Hepatocyte (in vitro differentiated cells): Measurements from ENCODE around the gene IGFBPL1. TPM values are rescaled to one million over a fixed set of nuclear protein-coding genes. Genes with fewer than 3 reads are reported as not detected.

ENCODE experiments used
- DNase-seq: peaks from one replicate; pipeline ENCODE4 v3.0.0-alpha.2; 2016; ENCODE audit warnings: low spot score
- H2AFZ ChIP-seq: fragments of 200-600 bp; sonication (generic); 2 replicates; pipeline ENCODE4 v1.6.0; 2016; ENCODE audit warnings: antibody characterized with exemption, mild to moderate bottlenecking
- H3K27ac ChIP-seq: fragments of 200-600 bp; sonication (generic); 2 replicates; pipeline ENCODE4 v1.5.1; 2016; ENCODE audit warnings: mild to moderate bottlenecking
- H3K27me3 ChIP-seq: fragments of 200-600 bp; sonication (generic); 2 replicates; pipeline ENCODE4 v1.6.1; 2016
- H3K36me3 ChIP-seq: fragments of 200-600 bp; sonication (generic); replicated peaks from 2 replicates; pipeline ENCODE4 v1.5.1; 2016; ENCODE audit warnings: low read depth; ENCODE audit not compliant: insufficient read depth
- H3K4me1 ChIP-seq: fragments of 200-600 bp; sonication (generic); 2 replicates; pipeline ENCODE4 v1.5.1; 2016; ENCODE audit warnings: mild to moderate bottlenecking, moderate library complexity; ENCODE audit not compliant: insufficient read depth
- H3K4me2 ChIP-seq: fragments of 200-600 bp; sonication (generic); 2 replicates; pipeline ENCODE4 v1.6.0; 2016
- H3K4me3 ChIP-seq: fragments of 200-600 bp; sonication (generic); 2 replicates; pipeline ENCODE4 v1.5.1; 2016; ENCODE audit warnings: mild to moderate bottlenecking
- H3K79me2 ChIP-seq: fragments of 200-600 bp; sonication (generic); 2 replicates; pipeline ENCODE4 v1.6.0; 2017; ENCODE audit warnings: mild to moderate bottlenecking
- H3K9me2 ChIP-seq: fragments of 200-600 bp; sonication (generic); replicated peaks from 2 replicates; pipeline ENCODE4 v1.6.0; 2017; ENCODE audit warnings: mild to moderate bottlenecking; ENCODE audit not compliant: insufficient read depth
- H3K9me3 ChIP-seq: fragments of 200-600 bp; sonication (generic); 2 replicates; pipeline ENCODE4 v1.5.1; 2016; ENCODE audit warnings: low read depth, mild to moderate bottlenecking
- H4K20me1 ChIP-seq: fragments of 200-600 bp; sonication (generic); 2 replicates; pipeline ENCODE4 v1.6.0; 2016; ENCODE audit warnings: mild to moderate bottlenecking; ENCODE audit not compliant: insufficient read depth, poor library complexity, severe bottlenecking
- EZH2 ChIP-seq: fragments of 200-600 bp; sonication (generic); IDR thresholded peaks from 2 replicates; pipeline ENCODE4 v1.6.1; 2016; ENCODE audit warnings: antibody characterized with exemption, mild to moderate bottlenecking, borderline replicate concordance
- EZH2phosphoT487 ChIP-seq: fragments of 200-600 bp; sonication (generic); IDR thresholded peaks from one replicate; pipeline ENCODE4 v1.6.1; 2018; ENCODE audit warnings: antibody characterized with exemption, mild to moderate bottlenecking, low read depth, moderate library complexity; ENCODE audit not compliant: unreplicated experiment, severe bottlenecking
- WGBS: methylation state at CpG from one replicate; pipeline ENCODE4 v1.1.6; 2016; ENCODE audit warnings: low lambda C conversion rate; ENCODE audit errors: missing lambda C conversion rate; 5-methylcytosine and 5-hydroxymethylcytosine counted together
- polyA plus RNA-seq: library from polyadenylated mRNA; unstranded; fragments of >200 nt; fragmentation: Nextera tagmentation; extraction: Ambion mirVana; gene quantifications from 2 replicates; pipeline ENCODE4 v1.2.1, GENCODE V29; 2016
- total RNA-seq: library from RNA; depleted of rRNA; stranded (reverse); fragments of >200 nt; gene quantifications from 2 replicates; pipeline ENCODE4 v1.2.3, GENCODE V29; 2014
- TF ChIP-seq, protein P1 (sequence below): fragments of 200-600 bp; sonication (generic); IDR thresholded peaks from 2 replicates; pipeline ENCODE4 v1.5.1; 2016; ENCODE audit warnings: antibody characterized with exemption, mild to moderate bottlenecking; ENCODE audit not compliant: poor library complexity

Gene IGFBPL1
- total and polyA plus RNA-seq, 2 experiments from 2014 or later = 2.5 to 9.8 TPM

DNA sequence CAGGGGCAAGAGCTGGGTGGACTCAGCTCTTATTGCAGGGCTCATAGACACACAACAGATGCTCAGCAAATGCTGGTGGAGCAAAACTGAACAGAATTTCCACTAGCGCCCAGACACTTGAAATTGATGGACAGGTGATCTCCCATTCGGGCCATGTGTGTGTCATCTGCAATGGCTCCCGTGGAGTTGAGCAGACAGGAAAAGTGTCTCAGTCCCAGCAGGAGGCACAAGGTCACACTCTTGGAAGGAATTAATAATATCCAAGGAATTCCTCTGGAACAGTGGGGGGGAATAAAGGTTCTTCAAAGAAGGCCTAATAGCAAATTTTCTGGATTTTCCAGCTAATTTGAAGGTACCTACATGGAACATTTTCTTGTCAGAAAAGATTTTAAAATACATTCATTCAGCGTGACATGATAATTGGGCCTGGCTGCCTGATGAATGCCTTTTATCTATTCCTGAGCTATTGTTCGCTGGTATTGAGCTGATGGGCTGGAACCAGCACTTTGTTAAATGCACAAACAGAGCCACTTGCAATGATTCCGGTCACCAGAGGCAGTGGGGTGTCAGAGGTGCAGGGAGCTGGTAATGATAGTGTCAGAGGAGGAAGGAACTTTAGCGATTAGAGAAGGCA, 63.3 kb downstream of the IGFBPL1 start:
- H3K27ac ChIP-seq = no peak overlapping the region
- DNase-seq = no peak
- H3K36me3 ChIP-seq = no peaks in the 10 kb centered on the region
- no peaks in the 10 kb centered on the region for H3K9me3 ChIP-seq
- no peaks in the 10 kb centered on the region for H4K20me1 ChIP-seq
- no peaks in the 10 kb centered on the region for H3K27me3 ChIP-seq
- no peak overlapping the region for H3K4me3 ChIP-seq
- peaks cover 5% of the 10 kb centered on the region for H3K4me1 ChIP-seq
- no peaks in the 10 kb centered on the region for H3K79me2 ChIP-seq
- 80% methylated on average over 7 of the region's 7 CpGs for WGBS
- H3K4me2 ChIP-seq = no peak overlapping the region
- no peak overlapping the region for H2AFZ ChIP-seq
- no peak for TF ChIP-seq EZH2phosphoT487
- TF ChIP-seq, protein P1, sequence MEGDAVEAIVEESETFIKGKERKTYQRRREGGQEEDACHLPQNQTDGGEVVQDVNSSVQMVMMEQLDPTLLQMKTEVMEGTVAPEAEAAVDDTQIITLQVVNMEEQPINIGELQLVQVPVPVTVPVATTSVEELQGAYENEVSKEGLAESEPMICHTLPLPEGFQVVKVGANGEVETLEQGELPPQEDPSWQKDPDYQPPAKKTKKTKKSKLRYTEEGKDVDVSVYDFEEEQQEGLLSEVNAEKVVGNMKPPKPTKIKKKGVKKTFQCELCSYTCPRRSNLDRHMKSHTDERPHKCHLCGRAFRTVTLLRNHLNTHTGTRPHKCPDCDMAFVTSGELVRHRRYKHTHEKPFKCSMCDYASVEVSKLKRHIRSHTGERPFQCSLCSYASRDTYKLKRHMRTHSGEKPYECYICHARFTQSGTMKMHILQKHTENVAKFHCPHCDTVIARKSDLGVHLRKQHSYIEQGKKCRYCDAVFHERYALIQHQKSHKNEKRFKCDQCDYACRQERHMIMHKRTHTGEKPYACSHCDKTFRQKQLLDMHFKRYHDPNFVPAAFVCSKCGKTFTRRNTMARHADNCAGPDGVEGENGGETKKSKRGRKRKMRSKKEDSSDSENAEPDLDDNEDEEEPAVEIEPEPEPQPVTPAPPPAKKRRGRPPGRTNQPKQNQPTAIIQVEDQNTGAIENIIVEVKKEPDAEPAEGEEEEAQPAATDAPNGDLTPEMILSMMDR = no peak
- TF ChIP-seq EZH2 = no peak
- no peaks in the 10 kb centered on the region for H3K9me2 ChIP-seq

DNA sequence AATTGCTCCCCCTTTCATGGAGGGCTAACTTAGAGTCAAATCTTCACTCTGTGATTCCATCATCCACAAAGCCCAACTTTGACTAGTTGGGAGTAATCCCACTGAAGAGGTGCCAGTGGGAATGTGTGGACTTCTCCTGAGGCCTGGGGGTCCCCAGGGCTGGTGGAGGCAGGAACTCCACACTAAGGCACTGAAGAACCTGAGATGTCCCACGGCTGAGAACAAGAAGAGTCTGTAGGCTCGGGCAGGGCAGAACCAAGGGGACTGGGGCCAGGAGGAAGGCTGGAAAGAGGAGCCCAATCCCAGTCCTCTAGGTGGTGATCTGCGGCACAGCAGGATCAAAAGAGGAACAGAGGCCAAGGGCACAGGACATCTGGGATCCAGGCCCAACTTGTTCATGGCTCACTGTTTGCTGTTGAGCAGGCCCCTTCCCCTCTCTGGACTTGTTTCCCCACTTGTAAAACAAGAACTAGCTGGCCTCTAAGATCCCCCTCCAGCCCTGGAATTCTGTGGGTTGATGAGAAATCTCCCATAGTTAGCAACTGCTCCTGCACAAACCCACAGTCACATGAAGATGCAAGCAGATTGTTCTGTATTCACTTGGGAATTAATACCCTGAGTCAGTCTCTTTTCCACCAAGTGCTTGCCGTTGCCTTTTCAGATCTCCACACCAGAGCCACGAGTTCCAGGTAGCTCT, 64.4 kb downstream of the IGFBPL1 start:
- no peak for DNase-seq
- Histone ChIP-seq H3K9me3 (no peaks in the 10 kb centered on the region), H3K4me2 (no peak overlapping the region), H3K27me3 (no peaks in the 10 kb centered on the region), H3K79me2 (no peaks in the 10 kb centered on the region), H3K4me3 (no peak overlapping the region), H3K27ac (no peak overlapping the region), H2AFZ (no peak overlapping the region), H3K4me1 (peaks cover 5% of the 10 kb centered on the region), H3K36me3 (no peaks in the 10 kb centered on the region), H3K9me2 (no peaks in the 10 kb centered on the region), H4K20me1 (no peaks in the 10 kb centered on the region)
- 69% methylated on average over 5 of the region's 5 CpGs for WGBS
- TF ChIP-seq EZH2phosphoT487 = no peak
- TF ChIP-seq, protein P1 = no peak
- TF ChIP-seq EZH2 = no peak

DNA sequence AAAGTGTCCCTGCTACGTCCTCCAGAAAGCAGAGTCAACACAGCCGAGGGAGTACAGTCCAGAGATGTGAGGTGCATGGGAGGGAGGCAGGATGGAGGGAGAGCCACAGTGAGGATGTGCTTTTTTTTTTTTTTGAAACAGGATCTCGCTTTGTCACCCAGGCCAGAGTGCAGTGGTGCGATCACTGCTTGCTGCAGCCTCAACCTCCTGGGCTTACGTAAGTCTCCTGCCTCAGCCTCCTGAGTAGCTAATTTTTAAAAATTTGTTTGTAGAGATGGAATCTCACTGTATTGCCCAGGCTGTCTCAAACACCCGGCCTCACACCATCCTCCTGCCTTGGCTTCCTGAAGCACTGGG, 65.0 kb downstream of the IGFBPL1 start:
- Histone ChIP-seq H3K27ac (no peak overlapping the region), H4K20me1 (no peaks in the 10 kb centered on the region), H3K4me2 (no peak overlapping the region), H3K4me3 (no peak overlapping the region), H2AFZ (no peak overlapping the region), H3K27me3 (no peaks in the 10 kb centered on the region), H3K79me2 (no peaks in the 10 kb centered on the region), H3K9me2 (no peaks in the 10 kb centered on the region), H3K4me1 (peaks cover 5% of the 10 kb centered on the region), H3K9me3 (no peaks in the 10 kb centered on the region), H3K36me3 (no peaks in the 10 kb centered on the region)
- no peak for DNase-seq
- TF ChIP-seq EZH2phosphoT487 (no peak), EZH2 (no peak)
- TF ChIP-seq, protein P1 = no peak
- WGBS = 79% methylated on average over 6 of the region's 6 CpGs
